BLaER1 (cell line): Measurements from ENCODE around the gene NUFIP1.
"Not testable (repeated sequence)": the region's sequence is repeated elsewhere in the genome, so short reads cannot be mapped to it uniquely, and the experiment has no call there.

Experiments
- H3K27ac ChIP-seq: shearing (Covaris generic); formaldehyde crosslinking; 2 replicates; pipeline ENCODE4 v1.8.1; 2022
- H3K27me3 ChIP-seq: shearing (Covaris generic); formaldehyde crosslinking; 2 replicates; pipeline ENCODE4 v1.8.1; 2022
- H3K36me3 ChIP-seq: shearing (Covaris generic); formaldehyde crosslinking; 2 replicates; pipeline ENCODE4 v1.8.1; 2022
- H3K4me1 ChIP-seq: shearing (Covaris generic); formaldehyde crosslinking; 2 replicates; pipeline ENCODE4 v1.8.1; 2022
- H3K4me2 ChIP-seq: shearing (Covaris generic); formaldehyde crosslinking; 2 replicates; pipeline ENCODE4 v1.8.1; 2022
- H3K4me3 ChIP-seq: shearing (Covaris generic); formaldehyde crosslinking; 2 replicates; pipeline ENCODE4 v1.8.1; 2022
- H3K9ac ChIP-seq: shearing (Covaris generic); formaldehyde crosslinking; 2 replicates; pipeline ENCODE4 v1.8.1; 2022
- H3K9me3 ChIP-seq: shearing (Covaris generic); formaldehyde crosslinking; 2 replicates; pipeline ENCODE4 v1.8.1; 2022
- H4K20me1 ChIP-seq: shearing (Covaris generic); formaldehyde crosslinking; 2 replicates; pipeline ENCODE4 v1.8.1; 2022
- Cebpa-rat ChIP-seq: shearing (Covaris generic); IDR thresholded peaks from 2 replicates; pipeline ENCODE4 v1.8.1; 2022

NUFIP1 gene

DNA sequence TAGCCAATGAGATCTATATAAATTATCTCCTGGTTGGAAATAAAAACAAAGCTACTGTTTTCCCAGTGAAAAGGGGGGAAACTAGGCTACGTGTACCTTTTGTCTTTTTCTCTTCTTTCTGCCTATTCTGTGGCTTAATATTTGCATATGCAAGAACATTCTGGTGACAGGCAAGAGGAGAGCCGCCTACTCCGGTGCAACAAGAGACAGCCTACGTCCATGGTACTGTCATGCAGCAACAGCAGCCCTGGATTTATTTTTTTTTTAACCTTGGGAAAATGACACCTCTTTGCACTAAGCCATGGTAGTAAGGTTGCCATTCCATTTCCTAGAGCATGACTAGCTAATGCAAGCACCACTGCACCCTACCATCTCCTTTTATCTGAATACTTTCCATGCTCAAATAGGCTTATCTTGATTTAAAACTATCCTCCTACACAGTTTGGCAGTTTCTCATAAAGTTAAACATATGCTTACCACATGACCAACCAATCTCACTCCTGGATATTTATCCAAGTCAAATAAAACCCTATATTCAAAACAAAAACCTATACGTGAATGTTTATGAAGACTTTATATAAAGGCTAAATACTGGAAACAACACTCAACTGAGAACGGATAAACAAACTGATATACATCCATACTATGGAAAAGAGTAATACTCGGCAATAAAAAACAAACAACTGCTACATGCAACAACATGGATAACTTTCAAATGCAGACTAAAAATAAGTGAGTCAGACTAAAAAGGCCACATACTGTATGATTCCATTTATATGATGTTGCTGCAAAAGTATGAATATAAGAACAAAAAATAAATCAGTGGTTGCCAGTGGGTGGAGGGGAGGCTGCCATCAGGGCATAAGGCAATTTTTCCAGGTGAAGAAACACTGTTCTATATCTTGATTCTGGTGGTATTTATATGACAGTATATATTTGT lies 17.3 kb downstream of the NUFIP1 start:
- no peaks in the 10 kb centered on the region for H3K27me3 ChIP-seq
- H3K4me1 ChIP-seq: peaks cover 38% of the 10 kb centered on the region
- H3K9ac ChIP-seq: no peak overlapping the region
- H3K4me3 ChIP-seq: no peak overlapping the region
- no peak overlapping the region for H3K27ac ChIP-seq
- H3K36me3 ChIP-seq: peaks cover 24% of the 10 kb centered on the region
- no peak overlapping the region for H3K4me2 ChIP-seq
- peaks cover 49% of the 10 kb centered on the region; the same call in 1 of the 2 replicates for H4K20me1 ChIP-seq
- TF ChIP-seq Cebpa-rat: no peak
- no peaks in the 10 kb centered on the region for H3K9me3 ChIP-seq

DNA sequence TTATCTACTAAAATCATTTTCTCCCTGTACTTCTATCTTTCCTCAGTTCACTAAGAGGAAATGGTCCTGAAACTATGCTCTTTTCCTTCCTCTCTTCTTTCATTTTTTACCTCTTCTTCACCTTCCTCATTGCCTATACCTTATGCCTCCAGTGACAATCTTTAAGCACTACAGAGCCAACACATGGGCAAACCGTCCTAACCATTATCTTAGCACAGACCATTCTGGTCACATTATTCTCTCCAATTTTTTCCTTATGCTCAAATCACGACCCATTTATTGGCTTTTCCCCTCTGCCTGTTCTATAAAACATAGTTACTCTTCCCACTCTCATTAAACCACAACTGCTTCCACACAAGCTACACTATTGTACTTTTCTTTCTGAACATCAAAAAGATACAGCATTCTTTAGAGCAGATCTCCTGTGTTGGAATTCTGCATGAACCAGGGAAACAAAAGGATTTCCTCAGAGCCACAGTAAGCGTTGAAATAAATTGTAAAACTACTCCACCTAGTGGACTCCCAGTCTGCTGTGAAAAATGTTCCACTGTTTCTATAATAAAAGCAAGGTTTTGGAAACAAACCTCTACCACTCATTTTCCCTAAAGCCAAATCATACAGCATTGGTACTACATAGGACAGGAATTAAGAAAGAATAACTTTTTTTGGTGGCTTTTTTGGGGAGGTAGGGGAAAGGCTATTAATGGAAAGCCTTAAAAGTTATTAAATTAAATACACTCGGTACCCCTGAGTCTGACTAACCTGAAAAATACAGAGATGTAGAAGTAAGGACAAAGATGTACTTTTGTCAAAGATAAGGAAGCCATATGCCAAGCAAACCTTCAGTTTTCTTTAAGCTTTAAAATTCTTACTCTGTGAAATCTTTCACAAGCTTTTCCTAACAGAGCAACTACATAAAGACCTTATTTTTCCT lies 19.5 kb downstream of the NUFIP1 start:
- peaks cover 18% of the 10 kb centered on the region for H3K4me1 ChIP-seq
- no peak overlapping the region for H3K9ac ChIP-seq
- H3K4me3 ChIP-seq: no peak overlapping the region
- H3K27me3 ChIP-seq: no peaks in the 10 kb centered on the region
- peaks cover 43% of the 10 kb centered on the region; the same call in 1 of the 2 replicates for H4K20me1 ChIP-seq
- no peak for TF ChIP-seq Cebpa-rat
- peaks cover 8% of the 10 kb centered on the region for H3K9me3 ChIP-seq
- no peak overlapping the region for H3K27ac ChIP-seq
- H3K4me2 ChIP-seq: no peak overlapping the region
- H3K36me3 ChIP-seq: peaks cover 38% of the 10 kb centered on the region

DNA sequence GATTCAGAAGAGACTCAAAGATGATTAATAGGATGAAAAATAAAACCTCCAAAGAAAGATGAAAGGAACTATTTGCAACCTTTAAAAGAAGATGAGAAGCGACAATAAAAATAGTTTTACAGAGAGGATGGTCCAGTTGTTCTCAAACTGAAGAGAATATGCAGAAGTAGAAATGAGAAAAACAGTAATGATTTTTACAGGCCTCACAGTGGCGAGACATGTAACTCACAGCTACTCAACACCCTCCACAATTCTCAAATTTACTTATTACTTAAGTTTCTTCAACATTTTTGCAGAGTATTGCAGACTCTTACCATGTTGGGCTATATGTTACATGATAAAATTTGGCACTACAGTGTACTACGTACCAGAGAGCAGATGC lies 20.8 kb downstream of the NUFIP1 start:
- peaks cover 52% of the 10 kb centered on the region for H3K36me3 ChIP-seq
- no peak overlapping the region for H3K4me2 ChIP-seq
- H3K9ac ChIP-seq: no peak overlapping the region
- no peak overlapping the region for H3K27ac ChIP-seq
- peaks cover 21% of the 10 kb centered on the region for H3K9me3 ChIP-seq
- no peaks in the 10 kb centered on the region for H3K27me3 ChIP-seq
- H3K4me3 ChIP-seq: no peak overlapping the region
- H4K20me1 ChIP-seq: peaks cover 29% of the 10 kb centered on the region; the same call in 1 of the 2 replicates
- TF ChIP-seq Cebpa-rat: no peak
- H3K4me1 ChIP-seq: peaks cover 4% of the 10 kb centered on the region

DNA sequence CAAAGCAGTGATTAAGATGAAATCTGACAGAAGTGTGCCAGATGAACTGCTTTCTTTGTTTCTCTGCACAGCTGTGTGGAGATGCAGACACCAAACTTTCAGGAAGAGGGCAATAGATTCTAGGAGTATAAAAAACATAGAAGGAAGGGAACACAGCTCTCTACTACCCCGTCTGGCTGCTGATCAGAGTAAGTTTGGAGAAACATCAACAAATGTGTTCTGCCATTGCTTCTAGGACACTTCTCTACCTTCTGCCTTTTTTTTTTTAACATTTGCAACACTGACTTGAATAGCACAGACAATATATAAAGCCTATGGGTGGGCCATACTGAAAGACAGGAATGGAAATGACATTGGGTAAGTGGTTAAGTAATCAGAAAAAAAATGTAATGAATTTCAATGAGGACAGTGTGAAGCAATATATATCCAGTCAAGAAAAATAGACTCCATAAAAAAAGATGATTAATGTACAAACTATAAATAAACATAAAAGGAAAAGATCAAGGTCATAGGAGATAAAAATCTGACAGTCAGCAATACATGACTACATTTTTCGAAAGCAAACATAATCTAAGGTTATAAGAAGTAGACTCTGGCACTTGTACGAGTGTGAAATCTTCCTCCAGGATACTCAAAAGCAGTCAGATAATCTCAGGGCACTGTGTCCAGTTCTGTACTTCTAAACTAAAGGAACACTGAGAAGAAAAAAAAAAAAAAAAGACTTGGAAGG lies 21.4 kb downstream of the NUFIP1 start:
- no peak for TF ChIP-seq Cebpa-rat
- no peak overlapping the region for H3K4me2 ChIP-seq
- H3K9me3 ChIP-seq: peaks cover 27% of the 10 kb centered on the region
- 0 out of 2 replicates have a peak, but pooled peaks cover 27% of the 10 kb centered on the region for H4K20me1 ChIP-seq
- no peak overlapping the region for H3K4me3 ChIP-seq
- H3K27ac ChIP-seq: no peak overlapping the region
- H3K9ac ChIP-seq: no peak overlapping the region
- peaks cover 58% of the 10 kb centered on the region for H3K36me3 ChIP-seq
- no peaks in the 10 kb centered on the region for H3K27me3 ChIP-seq
- no peaks in the 10 kb centered on the region for H3K4me1 ChIP-seq

DNA sequence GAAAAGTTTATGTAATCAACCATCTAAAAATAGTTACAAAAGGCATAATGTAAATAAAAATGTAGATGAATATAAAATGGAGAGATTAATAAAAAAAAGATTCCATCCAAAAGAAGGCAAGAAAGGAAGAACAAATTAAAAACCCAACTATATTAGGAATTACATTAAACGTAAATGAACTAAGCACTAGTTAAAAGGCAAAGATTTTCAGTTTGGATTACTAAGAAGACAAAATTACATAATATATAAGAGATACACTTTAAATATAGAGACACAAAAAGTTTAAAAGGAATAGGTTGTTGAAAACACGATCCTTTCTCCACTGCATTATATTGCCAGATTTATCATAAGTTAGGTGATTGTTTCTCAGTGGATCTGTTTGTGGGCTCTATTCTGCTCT lies 27.3 kb downstream of the NUFIP1 start:
- no peak overlapping the region for H3K4me3 ChIP-seq
- peaks cover 92% of the 10 kb centered on the region for H3K36me3 ChIP-seq
- H3K4me2 ChIP-seq: no peak overlapping the region
- no peaks in the 10 kb centered on the region for H4K20me1 ChIP-seq
- H3K27ac ChIP-seq: no peak overlapping the region
- H3K4me1 ChIP-seq: no peaks in the 10 kb centered on the region
- no peaks in the 10 kb centered on the region for H3K27me3 ChIP-seq
- H3K9ac ChIP-seq: no peak overlapping the region
- peaks cover 45% of the 10 kb centered on the region for H3K9me3 ChIP-seq
- TF ChIP-seq Cebpa-rat: no peak

DNA sequence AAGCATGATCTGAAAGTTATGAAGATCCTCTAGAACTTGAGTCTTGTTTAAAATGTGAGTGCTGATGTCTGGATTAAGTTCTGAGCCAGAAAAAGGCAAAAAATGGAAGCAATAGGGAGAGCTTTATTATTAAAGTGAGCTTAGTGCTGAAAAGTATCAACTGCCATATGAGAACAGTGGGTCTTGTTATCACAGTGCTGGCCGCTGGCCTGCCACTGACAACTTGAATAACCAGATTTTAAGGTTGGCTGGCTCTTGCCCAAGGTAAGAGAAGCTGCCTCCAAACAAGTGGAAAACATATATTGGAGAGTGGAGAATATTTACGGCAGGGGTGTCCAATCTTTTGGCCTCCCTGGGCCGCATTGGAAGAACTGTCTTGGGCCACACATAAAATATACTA lies 33.9 kb downstream of the NUFIP1 start:
- Histone ChIP-seq H3K9me3 (no peaks in the 10 kb centered on the region), H3K27me3 (no peaks in the 10 kb centered on the region), H3K9ac (no peak overlapping the region), H3K4me3 (no peak overlapping the region), H3K27ac (no peak overlapping the region), H3K4me2 (no peak overlapping the region), H4K20me1 (no peaks in the 10 kb centered on the region), H3K4me1 (no peaks in the 10 kb centered on the region), H3K36me3 (peaks cover 57% of the 10 kb centered on the region)
- TF ChIP-seq Cebpa-rat: no peak

DNA sequence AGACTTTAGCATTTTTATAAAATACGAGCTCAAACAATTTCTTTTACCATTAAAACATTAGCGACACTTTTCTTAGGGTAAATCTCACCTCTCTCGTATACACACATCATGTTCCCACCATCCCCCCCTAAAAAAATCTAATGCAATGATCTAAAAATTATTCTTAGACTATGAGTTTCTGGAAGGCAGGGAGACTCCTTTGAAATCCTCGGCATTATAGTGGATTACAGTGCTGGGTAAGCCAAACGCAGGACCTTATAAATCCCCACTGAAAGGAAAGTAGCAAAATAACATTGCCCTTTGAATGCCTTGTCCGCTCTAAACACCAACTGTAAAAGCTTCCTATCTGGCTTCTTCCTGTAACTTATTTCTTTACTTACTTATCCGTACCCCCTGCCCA lies 35.0 kb downstream of the NUFIP1 start:
- Histone ChIP-seq H3K4me3 (no peak overlapping the region), H3K36me3 (peaks cover 57% of the 10 kb centered on the region), H3K4me2 (no peak overlapping the region), H3K9ac (no peak overlapping the region), H3K9me3 (no peaks in the 10 kb centered on the region), H3K27ac (no peak overlapping the region), H3K27me3 (no peaks in the 10 kb centered on the region), H4K20me1 (no peaks in the 10 kb centered on the region), H3K4me1 (no peaks in the 10 kb centered on the region)
- TF ChIP-seq Cebpa-rat: no peak

DNA sequence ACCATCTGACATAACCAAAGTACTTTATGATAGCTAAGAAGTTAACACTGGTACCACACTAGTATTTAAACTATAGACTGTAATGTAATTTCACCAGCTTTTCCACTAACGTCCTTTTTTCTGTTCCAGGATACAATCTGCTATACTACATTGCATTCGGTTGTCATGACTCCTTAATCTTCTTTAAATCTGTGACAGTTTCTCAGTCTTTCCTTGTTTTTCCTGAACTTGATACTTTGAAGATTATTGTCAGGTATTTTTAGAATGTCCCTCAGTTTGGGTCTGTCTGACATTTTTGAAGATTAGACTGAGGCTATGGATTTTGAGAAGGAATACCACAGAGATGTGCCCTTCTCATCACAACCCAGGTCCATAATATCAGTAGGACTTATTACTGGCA lies 36.6 kb downstream of the NUFIP1 start:
- Histone ChIP-seq H3K4me3 (no peak overlapping the region), H3K9me3 (no peaks in the 10 kb centered on the region), H3K4me1 (no peaks in the 10 kb centered on the region), H3K27me3 (no peaks in the 10 kb centered on the region), H3K4me2 (no peak overlapping the region), H3K9ac (no peak overlapping the region), H3K36me3 (peaks cover 59% of the 10 kb centered on the region), H4K20me1 (no peaks in the 10 kb centered on the region), H3K27ac (no peak overlapping the region)
- TF ChIP-seq Cebpa-rat: no peak

DNA sequence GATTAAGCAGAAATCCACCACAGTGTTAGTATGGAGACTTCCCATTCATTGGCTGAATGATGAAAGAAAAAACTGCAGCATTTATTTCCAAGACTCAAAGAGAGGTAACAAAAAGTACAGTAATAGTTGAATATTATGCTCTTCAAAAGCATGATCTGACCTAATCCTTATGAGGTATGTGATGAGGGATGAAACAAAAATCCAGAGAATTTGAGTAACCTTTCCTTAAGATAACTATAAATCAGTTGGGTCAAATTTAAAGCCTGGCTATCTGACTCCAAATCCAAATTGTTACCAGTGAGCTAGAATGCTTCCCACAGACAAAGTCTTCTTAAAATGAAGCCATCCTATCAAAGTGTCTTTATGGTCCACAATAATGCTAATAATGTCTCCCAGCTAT lies 38.1 kb downstream of the NUFIP1 start:
- Histone ChIP-seq H3K4me3 (no peak overlapping the region), H3K27ac (no peak overlapping the region), H3K9me3 (no peaks in the 10 kb centered on the region), H3K36me3 (peaks cover 50% of the 10 kb centered on the region), H3K27me3 (no peaks in the 10 kb centered on the region), H3K4me1 (no peaks in the 10 kb centered on the region), H3K9ac (no peak overlapping the region), H4K20me1 (no peaks in the 10 kb centered on the region), H3K4me2 (no peak overlapping the region)
- no peak for TF ChIP-seq Cebpa-rat

DNA sequence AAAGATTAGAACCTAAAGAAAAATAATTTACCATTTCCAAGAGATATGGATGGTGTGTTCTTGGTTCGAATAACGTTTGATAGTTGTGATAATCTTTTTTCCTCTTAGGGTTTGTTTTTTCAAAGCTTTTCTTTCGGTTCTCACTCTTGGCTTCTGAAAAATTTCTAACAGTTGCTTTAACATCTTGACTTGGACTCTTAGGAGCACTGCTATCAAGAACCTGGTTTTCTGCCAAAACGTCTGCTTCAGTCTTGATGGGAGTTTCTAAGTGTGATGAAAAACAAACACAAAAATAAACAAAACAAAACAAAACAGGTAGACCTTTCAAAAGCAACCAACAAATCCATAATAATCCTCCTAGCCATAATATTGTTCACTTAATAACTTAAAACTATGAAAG lies 45.9 kb downstream of the NUFIP1 start:
- H3K36me3 ChIP-seq: peaks cover 27% of the 10 kb centered on the region
- H3K27ac ChIP-seq, H4K20me1 ChIP-seq, H3K4me3 ChIP-seq, H3K4me2 ChIP-seq, H3K9ac ChIP-seq, H3K27me3 ChIP-seq, H3K9me3 ChIP-seq, H3K4me1 ChIP-seq: not testable (repeated sequence)
